Activated CD4-positive, alpha-beta T cell treated with anti-CD3 and anti-CD28 coated beads, Interleukin-2, amount 50 U/mL, for 24 hours (primary cell): ENCODE measurements around the gene EFEMP1.

ENCODE experiments used
- DNase-seq, 2 donors: peaks; one replicate each; pipeline ENCODE4 v3.0.0-alpha.2; 2020; ENCODE audit warnings: low read depth in 1 of 2, low spot score in 1 of 2

Gene EFEMP1

GRCh38 chr2:55934337-55934736 is 10.8 kb upstream of the EFEMP1 start:
- no peak for DNase-seq

DNA sequence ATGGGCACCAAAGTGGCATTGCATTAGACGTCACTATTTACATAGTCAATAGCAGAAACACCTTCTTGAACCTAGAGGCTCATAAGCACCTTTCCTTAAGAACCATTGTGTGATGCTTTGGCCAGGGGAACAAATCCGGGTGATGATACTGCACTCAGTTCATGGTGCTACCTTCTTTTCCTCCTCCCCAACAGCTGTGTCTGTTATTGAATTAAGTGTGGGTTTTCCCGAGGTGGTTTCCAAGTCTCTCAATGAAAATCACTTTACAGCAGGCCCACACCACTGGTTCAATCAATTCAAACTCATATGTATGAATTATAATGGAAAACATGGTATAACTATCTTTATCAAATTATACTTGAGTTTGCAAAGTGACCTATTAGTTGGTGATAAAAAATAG is 9.3 kb upstream of the EFEMP1 start:
- no peak for DNase-seq

DNA sequence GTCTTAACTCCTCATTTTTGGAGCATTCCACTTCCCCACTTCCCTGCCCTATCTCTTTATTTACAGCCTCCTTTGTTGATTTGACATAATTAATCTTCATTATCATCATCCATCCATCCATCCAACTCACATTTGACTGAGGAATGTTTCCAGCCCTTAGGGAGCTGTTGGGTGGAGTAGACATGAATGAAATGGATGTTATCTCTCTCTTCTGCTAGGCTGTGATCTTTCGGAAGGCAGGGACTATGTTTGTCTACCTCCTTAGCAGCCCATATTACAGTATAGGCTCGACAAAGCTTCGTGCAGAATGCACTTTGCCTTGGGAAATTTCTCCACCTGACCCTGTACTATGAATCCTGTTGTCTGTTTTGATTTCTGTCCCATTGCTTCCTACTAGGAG is 7.7 kb upstream of the EFEMP1 start:
- no peak for DNase-seq

DNA sequence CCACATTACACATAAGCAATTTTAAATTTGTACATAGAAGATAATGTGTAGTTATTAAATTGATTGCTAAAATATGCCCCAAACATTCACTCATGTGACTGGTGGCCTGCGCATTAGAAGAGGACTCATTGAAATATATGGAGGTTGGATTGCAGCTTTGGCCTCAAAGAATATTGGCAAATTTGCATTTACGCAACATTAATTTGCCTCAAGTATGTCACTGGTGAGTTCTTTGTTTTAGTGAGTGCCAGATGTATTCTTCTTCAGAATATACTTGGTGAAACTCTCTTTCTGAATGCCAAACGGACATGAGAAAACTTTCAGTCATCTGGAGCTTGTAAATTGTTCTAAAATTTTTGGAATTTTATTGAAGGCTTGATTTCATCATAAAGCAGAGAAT is 5.9 kb upstream of the EFEMP1 start:
- no peak for DNase-seq

DNA sequence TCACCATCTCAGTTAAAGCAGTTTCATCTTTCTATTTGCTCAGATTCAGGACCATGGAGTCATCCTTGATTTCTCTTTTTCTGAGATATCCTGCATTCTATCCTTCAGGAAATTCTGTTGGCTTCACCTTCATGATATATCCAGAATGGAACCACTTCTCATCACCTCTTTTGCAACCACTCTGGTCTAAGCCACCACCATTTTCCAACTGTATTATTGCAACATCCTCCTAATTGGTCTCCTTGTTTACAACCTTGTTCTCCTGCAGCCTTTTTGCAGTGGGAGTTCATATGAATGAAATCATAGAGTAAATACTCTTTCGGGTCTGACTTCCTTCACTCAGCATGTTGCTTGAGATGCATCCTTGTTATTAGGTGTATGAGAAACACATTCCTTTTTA is 3.4 kb upstream of the EFEMP1 start:
- no peak for DNase-seq

- no peak for DNase-seq
Measured at GRCh38 chr2:55926246-55926645, 2.7 kb upstream of the EFEMP1 start.

DNA sequence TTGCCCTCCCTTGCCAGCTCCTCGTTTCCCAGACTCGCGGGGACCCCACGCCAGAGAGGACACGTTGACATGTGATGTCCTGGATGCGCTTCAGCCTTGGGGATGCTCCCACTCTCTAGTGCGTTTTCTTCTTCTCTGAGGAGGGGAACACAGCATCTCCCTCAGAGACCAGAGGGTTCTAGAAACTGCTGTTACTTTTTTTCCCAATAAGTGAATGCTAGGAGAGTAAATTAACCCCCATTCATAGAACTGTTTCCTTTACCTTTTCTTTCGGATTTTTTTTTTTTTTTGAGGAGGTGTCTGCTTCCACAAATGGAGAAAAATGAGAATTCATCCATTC is 370 bp upstream of the EFEMP1 start:
- no peak for DNase-seq

GRCh38 chr2:55922291-55922907 is 1.2 kb downstream of the EFEMP1 start:
- no peak for DNase-seq

- no peak for DNase-seq
Measured at GRCh38 chr2:55919574-55919973, 4.0 kb downstream of the EFEMP1 start.

DNA sequence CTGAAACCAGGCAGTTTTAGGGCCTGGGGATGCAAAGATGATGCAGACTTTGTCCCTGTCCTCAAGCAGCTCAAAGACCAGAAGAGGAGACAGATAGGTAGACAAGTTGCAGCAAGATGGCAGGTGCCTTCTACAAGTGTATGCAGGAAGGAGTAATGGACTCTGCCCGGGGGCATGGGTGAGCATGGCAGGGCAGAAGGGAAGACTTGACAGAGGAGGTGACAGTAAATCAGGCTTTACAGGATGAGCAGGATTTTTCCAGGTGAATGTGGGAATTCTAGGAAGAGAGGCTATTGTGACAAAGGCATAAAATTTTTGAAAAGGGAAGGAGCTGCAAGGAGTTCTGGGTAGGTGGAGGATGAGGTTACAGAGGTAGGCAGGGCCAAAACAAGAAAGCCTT is 4.7 kb downstream of the EFEMP1 start:
- no peak for DNase-seq

GRCh38 chr2:55917713-55918390 is 5.7 kb downstream of the EFEMP1 start:
- no peak for DNase-seq

GRCh38 chr2:55917117-55917516 is 6.5 kb downstream of the EFEMP1 start:
- DNase-seq = no peak

DNA sequence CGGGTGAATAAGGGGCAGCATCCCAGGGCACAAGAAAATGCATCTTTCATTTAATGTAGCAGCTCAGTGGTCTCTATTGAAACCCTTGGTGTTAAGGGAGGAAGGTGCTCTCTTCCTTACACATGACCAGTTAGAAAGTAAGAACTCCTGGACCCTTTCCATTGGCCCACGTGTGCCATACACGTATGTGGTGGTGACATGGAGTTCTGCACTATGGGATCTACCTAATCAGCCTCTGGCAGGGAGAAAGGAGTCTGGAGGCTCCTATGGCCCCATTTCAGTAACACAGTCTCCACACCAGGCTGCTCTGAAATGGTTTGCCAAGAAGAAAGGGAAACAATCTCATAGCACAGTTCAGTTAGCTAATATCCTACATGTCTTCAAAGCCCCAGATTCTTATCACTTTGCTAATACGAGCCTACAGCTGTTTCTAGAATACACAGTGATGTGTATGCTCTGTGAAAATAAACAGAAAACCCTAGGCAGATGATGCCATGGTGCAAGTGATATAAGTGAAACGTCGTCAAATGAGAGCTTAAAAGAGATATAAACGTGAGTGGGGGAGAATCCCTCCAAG is 7.0 kb downstream of the EFEMP1 start:
- no peak for DNase-seq

- DNase-seq = no peak
Measured at GRCh38 chr2:55914786-55915185, 8.8 kb downstream of the EFEMP1 start.

- DNase-seq = no peak
Measured at GRCh38 chr2:55912926-55913325, 10.7 kb downstream of the EFEMP1 start.

GRCh38 chr2:55910077-55910476 is 13.5 kb downstream of the EFEMP1 start:
- DNase-seq = no peak

GRCh38 chr2:55907686-55908085 is 15.9 kb downstream of the EFEMP1 start:
- DNase-seq = no peak

DNA sequence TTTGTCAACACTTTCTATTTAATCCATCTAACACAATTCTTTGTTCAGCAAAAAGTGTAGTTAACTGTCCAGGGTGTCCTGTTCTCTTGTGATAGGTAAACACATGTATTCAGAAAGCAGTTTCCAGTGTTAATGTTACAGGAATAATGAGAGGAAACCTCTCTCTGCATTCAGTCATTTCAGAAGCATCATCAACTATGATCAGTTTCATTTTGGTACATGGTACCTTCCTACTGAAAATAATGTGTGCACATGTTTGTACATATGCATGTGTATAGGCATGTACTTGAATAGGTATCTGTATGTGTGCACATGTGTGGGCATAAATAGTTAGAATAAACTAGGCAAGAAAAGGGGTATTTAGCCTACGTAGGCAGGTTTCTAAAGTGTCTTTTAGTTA is 16.6 kb downstream of the EFEMP1 start:
- DNase-seq = no peak

DNA sequence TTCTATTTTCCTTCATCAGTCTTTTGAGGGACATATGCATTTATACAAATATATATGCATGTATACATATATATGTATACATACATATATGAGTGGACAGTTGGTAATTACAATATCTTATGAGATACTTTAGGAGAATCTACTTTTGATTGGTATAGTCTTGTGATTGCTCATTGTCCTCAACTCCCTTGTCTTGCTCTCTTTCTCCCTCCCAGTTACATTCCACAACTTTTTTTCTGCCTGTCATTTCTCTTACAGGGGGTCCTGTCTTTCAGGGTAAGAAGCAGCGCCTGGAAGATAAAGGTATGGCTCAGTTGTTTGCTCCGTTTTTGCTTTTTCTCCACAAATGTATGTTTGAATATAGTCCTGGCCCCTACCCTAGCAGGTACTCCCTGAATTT is 19.9 kb downstream of the EFEMP1 start:
- no peak for DNase-seq

- no peak for DNase-seq
Measured at GRCh38 chr2:55902971-55903370, 20.6 kb downstream of the EFEMP1 start.

DNA sequence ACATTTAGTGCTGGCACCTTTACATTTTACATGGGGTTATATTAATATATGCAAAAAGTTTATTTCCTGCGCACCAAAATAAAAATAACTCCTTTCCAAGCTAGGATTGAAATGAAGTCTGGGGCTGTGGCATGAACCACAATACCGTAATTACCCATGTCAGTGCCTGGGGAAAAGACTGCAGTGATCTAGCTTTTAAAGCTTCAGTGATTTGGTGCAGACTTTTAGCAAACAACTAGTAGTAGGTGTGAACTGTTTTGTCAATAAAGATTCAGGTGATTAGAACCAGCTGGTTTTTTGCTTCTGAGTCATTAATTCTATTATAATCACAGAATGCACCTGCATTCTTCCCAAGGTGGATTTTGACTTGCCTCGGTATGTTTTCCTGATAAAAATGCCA is 21.2 kb downstream of the EFEMP1 start:
- DNase-seq = no peak

DNA sequence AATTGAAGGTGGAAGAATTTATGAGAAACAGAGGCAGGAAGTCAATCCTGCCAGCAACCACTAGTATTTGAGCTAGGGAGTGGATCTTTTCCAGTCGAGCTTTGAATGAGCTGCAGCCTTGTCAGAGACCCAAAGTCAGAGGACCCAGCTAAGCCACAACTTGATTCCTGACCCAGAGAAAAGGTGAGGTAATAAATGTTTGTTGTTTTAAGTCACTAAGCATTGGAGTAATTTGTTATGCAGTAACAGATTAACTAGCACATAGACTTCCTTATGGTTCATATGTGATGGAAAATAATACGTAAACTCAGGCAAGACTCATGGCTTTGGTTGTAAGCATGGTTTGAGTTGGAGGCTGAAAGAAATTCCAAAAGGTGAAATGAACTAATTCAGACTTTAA is 21.6 kb downstream of the EFEMP1 start:
- DNase-seq = no peak

DNA sequence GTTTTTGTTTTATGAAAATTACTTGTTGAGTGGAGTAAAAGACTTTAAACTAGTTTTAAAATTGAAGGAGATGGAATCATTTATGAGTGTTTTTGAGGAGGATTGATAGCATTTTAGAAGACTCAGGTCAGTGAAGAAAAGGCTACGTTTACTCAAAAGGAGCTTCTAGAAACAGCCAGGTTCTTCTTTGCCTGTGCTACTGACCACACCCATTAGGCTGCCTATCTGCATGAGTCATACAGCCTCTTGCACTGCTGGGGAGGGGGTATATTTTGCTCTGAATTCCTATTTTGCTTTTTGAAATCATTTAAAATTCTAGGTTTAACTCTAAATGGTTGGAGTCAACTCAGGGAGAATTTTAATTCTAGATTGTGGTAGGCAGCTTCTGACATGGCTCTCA is 22.3 kb downstream of the EFEMP1 start:
- DNase-seq = no peak
